LoVo (cell line): ENCODE results near the gene WRAP73.
A peak's percentile ranks its signal among the peaks of the same experiment; 100 is the strongest.

Experiments used
- DNase-seq: peaks from one replicate; pipeline ENCODE4 v3.0.0-alpha.2; 2016; ENCODE audit warnings: low spot score

The WRAP73 gene

GRCh38 chr1:3610527-3611169, 39.3 kb downstream of the WRAP73 start:
- DNase-seq, result no peak

- DNase-seq, result no peak
These were observed 40.0 kb downstream of the WRAP73 start for GRCh38 chr1:3609769-3610526.

GRCh38 chr1:3609016-3609768, 40.7 kb downstream of the WRAP73 start:
- no peak for DNase-seq

GRCh38 chr1:3608154-3608553, 41.7 kb downstream of the WRAP73 start:
- DNase-seq, result no peak

GRCh38 chr1:3607703-3608065, 42.2 kb downstream of the WRAP73 start:
- DNase-seq, result no peak

GRCh38 chr1:3606779-3607702, 42.9 kb downstream of the WRAP73 start:
- no peak for DNase-seq

- DNase-seq, result no peak
These were observed 44.7 kb downstream of the WRAP73 start for GRCh38 chr1:3604997-3605823.

GRCh38 chr1:3604468-3604974, 45.4 kb downstream of the WRAP73 start:
- peak; percentile 44 for DNase-seq

GRCh38 chr1:3603571-3604467, 46.1 kb downstream of the WRAP73 start:
- DNase-seq, result no peak

GRCh38 chr1:3603156-3603555, 46.7 kb downstream of the WRAP73 start:
- no peak for DNase-seq

- DNase-seq, result no peak
These were observed 47.5 kb downstream of the WRAP73 start for GRCh38 chr1:3602375-3602774.

- no peak for DNase-seq
These were observed 48.2 kb downstream of the WRAP73 start for GRCh38 chr1:3601743-3602142.

GRCh38 chr1:3600354-3600753, 49.5 kb downstream of the WRAP73 start:
- no peak for DNase-seq

GRCh38 chr1:3599816-3600215, 50.1 kb downstream of the WRAP73 start:
- no peak for DNase-seq

GRCh38 chr1:3599286-3599811, 50.6 kb downstream of the WRAP73 start:
- DNase-seq, result no peak

- DNase-seq, result no peak
These were observed 51.2 kb downstream of the WRAP73 start for GRCh38 chr1:3598522-3599285.

GRCh38 chr1:3598051-3598491, 51.8 kb downstream of the WRAP73 start:
- no peak for DNase-seq

- DNase-seq, result no peak
These were observed 52.3 kb downstream of the WRAP73 start for GRCh38 chr1:3597599-3597964.
